ENCODE data around the gene CFAP99.

CFAP99 gene

GRCh38 chr4:2417765-2418649 lies 748 bp upstream of the CFAP99 start, which contains the start of gene ZFYVE28:
TSS of gene ZFYVE28 (minus strand) at chr4:2418645. CDS start at chr4:2418323, 322 bp downstream.
- Histone ChIP-seq H3K4me3 (IDR thresholded peaks at IDR 0.05; ENCODE audit: insufficient read depth, low read depth, low read length) (no peak within 1 kb of the TSS), H3K79me2 (ENCODE audit: insufficient read depth, low read depth) (no peaks in the 10 kb centered on the region), H3K27me3 (ENCODE audit: insufficient read depth, low read depth) (peaks cover 8% of the 10 kb centered on the region; the same call in 1 of the 2 replicates), H3K4me1 (ENCODE audit: low read depth, poor library complexity, severe bottlenecking) (peaks cover 17% of the 10 kb centered on the region), H3K4me2 (peak within 1 kb of the TSS; percentile 60), H3K9ac (peak within 1 kb of the TSS; percentile 39; the same call in 1 of the 2 replicates), H3K27ac (no peak within 1 kb of the TSS), H2AFZ (ENCODE audit: low read depth) (peak within 1 kb of the TSS; percentile 34), H3K36me3 (ENCODE audit: insufficient read depth) (no peaks in the 10 kb centered on the region), H4K20me1 (ENCODE audit: insufficient read depth) (no peaks in the 10 kb centered on the region)
- no peak for TF ChIP-seq CTCF (conservative IDR thresholded peaks at IDR 0.05; ENCODE audit: low read depth, low read length)

- Histone ChIP-seq H2AFZ (ENCODE audit: low read depth) (no peak overlapping the region), H3K27me3 (ENCODE audit: insufficient read depth, low read depth) (peaks cover 8% of the 10 kb centered on the region; the same call in 1 of the 2 replicates), H3K4me2 (no peak overlapping the region)
Observed at GRCh38 chr4:2419814-2420213, 1.1 kb downstream of the CFAP99 start.

GRCh38 chr4:2421928-2422327 lies 3.2 kb downstream of the CFAP99 start:
- Histone ChIP-seq H2AFZ (ENCODE audit: low read depth) (no peak overlapping the region), H3K4me2 (no peak overlapping the region), H3K27me3 (ENCODE audit: insufficient read depth, low read depth) (peaks cover 8% of the 10 kb centered on the region; the same call in 1 of the 2 replicates)

More at GRCh38 chr4:2419814-2420213, 1.1 kb downstream of the CFAP99 start:
- Histone ChIP-seq H3K36me3 (ENCODE audit: insufficient read depth) (no peaks in the 10 kb centered on the region), H3K79me2 (ENCODE audit: insufficient read depth, low read depth) (no peaks in the 10 kb centered on the region), H3K4me1 (ENCODE audit: low read depth, poor library complexity, severe bottlenecking) (peaks cover 2% of the 10 kb centered on the region), H3K27ac (no peak overlapping the region), H4K20me1 (ENCODE audit: insufficient read depth) (no peaks in the 10 kb centered on the region), H3K4me3 (IDR thresholded peaks at IDR 0.05; ENCODE audit: insufficient read depth, low read depth, low read length) (no peak overlapping the region), H3K9ac (no peak overlapping the region)
- no peak for TF ChIP-seq CTCF (conservative IDR thresholded peaks at IDR 0.05; ENCODE audit: low read depth, low read length)

GRCh38 chr4:2423066-2423465 lies 4.3 kb downstream of the CFAP99 start:
- H3K4me2 ChIP-seq = no peak overlapping the region
- H3K79me2 ChIP-seq (ENCODE audit: insufficient read depth, low read depth) = no peaks in the 10 kb centered on the region
- no peak overlapping the region for H3K27ac ChIP-seq
- no peaks in the 10 kb centered on the region for H3K36me3 ChIP-seq (ENCODE audit: insufficient read depth)
- H2AFZ ChIP-seq (ENCODE audit: low read depth) = no peak overlapping the region
- H3K9ac ChIP-seq = no peak overlapping the region
- no peaks in the 10 kb centered on the region for H3K4me1 ChIP-seq (ENCODE audit: low read depth, poor library complexity, severe bottlenecking)
- peaks cover 4% of the 10 kb centered on the region; the same call in 1 of the 2 replicates for H3K27me3 ChIP-seq (ENCODE audit: insufficient read depth, low read depth)
- H4K20me1 ChIP-seq (ENCODE audit: insufficient read depth) = no peaks in the 10 kb centered on the region
- no peak for TF ChIP-seq CTCF (conservative IDR thresholded peaks at IDR 0.05; ENCODE audit: low read depth, low read length)
- no peak overlapping the region for H3K4me3 ChIP-seq (IDR thresholded peaks at IDR 0.05; ENCODE audit: insufficient read depth, low read depth, low read length)

More at GRCh38 chr4:2421928-2422327, 3.2 kb downstream of the CFAP99 start:
- TF ChIP-seq CTCF (conservative IDR thresholded peaks at IDR 0.05; ENCODE audit: low read depth, low read length) = no peak
- Histone ChIP-seq H4K20me1 (ENCODE audit: insufficient read depth) (no peaks in the 10 kb centered on the region), H3K4me3 (IDR thresholded peaks at IDR 0.05; ENCODE audit: insufficient read depth, low read depth, low read length) (no peak overlapping the region), H3K36me3 (ENCODE audit: insufficient read depth) (no peaks in the 10 kb centered on the region), H3K27ac (no peak overlapping the region), H3K9ac (no peak overlapping the region), H3K79me2 (ENCODE audit: insufficient read depth, low read depth) (no peaks in the 10 kb centered on the region), H3K4me1 (ENCODE audit: low read depth, poor library complexity, severe bottlenecking) (no peaks in the 10 kb centered on the region)
